Immature natural killer cell (primary cell): ENCODE results near the gene CPNE4. TPM values are rescaled to one million over a fixed set of nuclear protein-coding genes. Genes with fewer than 3 reads are reported as not detected.
"Not testable (repeated sequence)": the region's sequence is repeated elsewhere in the genome, so short reads cannot be mapped to it uniquely, and the experiment has no call there.

Source experiments
- DNase-seq, 3 donors: peaks; one replicate each; pipeline ENCODE4 v3.0.0; 2022; ENCODE audit warnings: mixed read lengths in 1 of 3
- H3K27ac Mint-ChIP-seq, 6 donors: one replicate each; pipeline ENCODE4 v1.8.0; 2020; ENCODE audit warnings: mixed read lengths in 6 of 6, mild to moderate bottlenecking in 5 of 6, inconsistent platforms in 4 of 6, moderate library complexity in 3 of 6
- H3K27me3 Mint-ChIP-seq, 3 donors: one replicate each; pipeline ENCODE4 v1.8.0; 2020 to 2021; ENCODE audit warnings: low read depth in 3 of 3, mild to moderate bottlenecking in 3 of 3, mixed read lengths in 3 of 3, moderate library complexity in 3 of 3, inconsistent platforms in 1 of 3
- H3K36me3 Mint-ChIP-seq, 3 donors: one replicate each; pipeline ENCODE4 v1.8.0; 2020; ENCODE audit warnings: mixed read lengths in 3 of 3, inconsistent platforms in 2 of 3, mild to moderate bottlenecking in 2 of 3
- H3K4me1 Mint-ChIP-seq, 2 donors: one replicate each; pipeline ENCODE4 v1.8.0; 2020; ENCODE audit warnings: inconsistent platforms in 2 of 2, mild to moderate bottlenecking in 2 of 2, mixed read lengths in 2 of 2, moderate library complexity in 1 of 2
- H3K4me3 Mint-ChIP-seq, 5 donors: one replicate each; pipeline ENCODE4 v1.8.0; 2020; ENCODE audit warnings: mild to moderate bottlenecking in 5 of 5, mixed read lengths in 5 of 5, inconsistent platforms in 3 of 5, moderate library complexity in 3 of 5
- H3K9me3 Mint-ChIP-seq, 6 donors: one replicate each; pipeline ENCODE4 v1.8.0; 2020; ENCODE audit warnings: mild to moderate bottlenecking in 6 of 6, mixed read lengths in 6 of 6, inconsistent platforms in 4 of 6, moderate library complexity in 3 of 6
- polyA plus RNA-seq, 3 donors: library from polyadenylated mRNA; unstranded; fragments of 300-500 nt; fragmentation: Illumina TruSeq; gene quantifications; one replicate each; pipeline ENCODE4 v1.2.3, GENCODE V29; 2021

CPNE4 gene
- polyA plus RNA-seq, 3 donors from 2014 or later = not detected

- DNase-seq = no peak
- Mint-ChIP-seq H3K9me3 (peaks cover 0 to 2% (median 0%) of the 10 kb centered on the region in 6 donors), H3K27ac (no peak overlapping the region), H3K36me3 (no peaks in the 10 kb centered on the region), H3K27me3 (peaks cover 0 to 15% (median 0%) of the 10 kb centered on the region in 3 donors), H3K4me1 (no peaks in the 10 kb centered on the region), H3K4me3 (no peak overlapping the region)
Observed at GRCh38 chr3:131535131-131535530, 499.7 kb downstream of the CPNE4 start.

- Mint-ChIP-seq H3K27ac (no peak overlapping the region), H3K27me3 (peaks cover 2 to 18% (median 3%) of the 10 kb centered on the region in 3 donors)
Observed at GRCh38 chr3:131532645-131533044, 502.2 kb downstream of the CPNE4 start.

DNA sequence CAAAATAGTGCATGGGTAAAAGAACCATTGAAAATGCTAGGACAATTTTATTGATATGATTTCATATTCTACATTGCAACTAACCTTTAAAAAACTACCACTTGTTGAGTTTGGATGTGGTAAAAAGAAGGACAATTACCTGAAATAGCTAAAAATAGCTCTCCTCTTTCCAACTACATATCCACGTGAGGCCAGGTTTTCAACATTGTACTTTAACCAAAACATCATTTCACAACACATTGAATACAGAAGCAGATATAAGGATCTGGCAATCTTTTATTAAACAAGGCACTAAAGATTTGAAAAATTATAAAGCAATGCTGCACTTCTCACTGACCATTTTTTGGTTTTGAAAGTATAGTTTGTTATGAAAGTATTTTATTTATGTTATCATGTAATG lies 504.0 kb downstream of the CPNE4 start:
- peaks cover 5 to 12% (median 7%) of the 10 kb centered on the region in 3 donors for H3K27me3 Mint-ChIP-seq
- H3K4me3 Mint-ChIP-seq = no peak overlapping the region
- no peaks in the 10 kb centered on the region for H3K4me1 Mint-ChIP-seq
- H3K36me3 Mint-ChIP-seq = no peaks in the 10 kb centered on the region
- H3K9me3 Mint-ChIP-seq = peaks cover 0 to under 1% (median 0%) of the 10 kb centered on the region in 6 donors
- DNase-seq = no peak
- no peak overlapping the region for H3K27ac Mint-ChIP-seq

More at GRCh38 chr3:131532645-131533044, 502.2 kb downstream of the CPNE4 start:
- no peaks in the 10 kb centered on the region for H3K4me1 Mint-ChIP-seq
- H3K9me3 Mint-ChIP-seq = peaks cover 0 to 2% (median 0%) of the 10 kb centered on the region in 6 donors
- no peaks in the 10 kb centered on the region for H3K36me3 Mint-ChIP-seq
- H3K4me3 Mint-ChIP-seq = no peak overlapping the region
- DNase-seq = no peak

- Mint-ChIP-seq H3K4me3 (no peak overlapping the region), H3K36me3 (no peaks in the 10 kb centered on the region), H3K27ac (no peak overlapping the region), H3K4me1 (no peaks in the 10 kb centered on the region), H3K27me3 (peaks cover 5 to 12% (median 7%) of the 10 kb centered on the region in 3 donors), H3K9me3 (no peaks in the 10 kb centered on the region)
- DNase-seq = no peak
Observed at GRCh38 chr3:131530388-131530787, 504.4 kb downstream of the CPNE4 start.

GRCh38 chr3:131526801-131527347 lies 507.9 kb downstream of the CPNE4 start:
- Mint-ChIP-seq H3K27me3 (peaks cover 5 to 14% (median 7%) of the 10 kb centered on the region in 3 donors), H3K4me1 (no peaks in the 10 kb centered on the region), H3K9me3 (no peaks in the 10 kb centered on the region), H3K4me3 (no peak overlapping the region), H3K36me3 (no peaks in the 10 kb centered on the region), H3K27ac (no peak overlapping the region)
- DNase-seq = no peak

GRCh38 chr3:131518680-131519079 lies 516.1 kb downstream of the CPNE4 start:
- Mint-ChIP-seq H3K27me3 (peaks cover 0 to 4% (median 3%) of the 10 kb centered on the region in 3 donors), H3K4me1 (no peaks in the 10 kb centered on the region), H3K4me3 (no peak overlapping the region), H3K36me3 (peaks cover 0 to 3% (median 0%) of the 10 kb centered on the region in 3 donors), H3K9me3 (peaks cover 0 to 5% (median 0%) of the 10 kb centered on the region in 6 donors), H3K27ac (no peak overlapping the region)
- no peak for DNase-seq

DNA sequence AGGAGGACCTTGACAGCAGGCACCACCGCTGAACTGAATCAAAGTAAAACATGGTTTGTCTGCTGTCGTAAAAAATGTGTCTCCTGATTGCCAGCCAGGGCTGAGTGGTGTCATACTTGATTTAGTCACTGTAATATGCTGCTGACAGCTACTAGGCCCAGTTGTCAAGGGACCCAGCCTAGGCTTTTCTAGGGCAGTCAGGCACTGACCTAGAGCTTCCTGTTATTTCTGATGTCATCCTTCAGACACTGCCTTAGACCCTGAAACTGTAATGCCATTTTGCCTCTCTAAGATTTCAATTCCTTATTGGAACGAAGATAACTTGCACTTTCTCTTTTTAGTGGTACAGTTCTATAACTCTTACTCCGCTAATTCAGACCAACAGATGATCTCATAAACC lies 529.4 kb downstream of the CPNE4 start:
- peaks cover 31 to 38% of the 10 kb centered on the region in 2 donors for H3K4me1 Mint-ChIP-seq
- no peak overlapping the region for H3K4me3 Mint-ChIP-seq
- peaks cover 2 to 11% (median 6%) of the 10 kb centered on the region in 3 donors for H3K27me3 Mint-ChIP-seq
- H3K27ac Mint-ChIP-seq = no peak overlapping the region
- DNase-seq = no peak
- no peaks in the 10 kb centered on the region for H3K9me3 Mint-ChIP-seq
- no peaks in the 10 kb centered on the region for H3K36me3 Mint-ChIP-seq

- peak overlapping the region; percentile 88 to 97 (median 94) for H3K27ac Mint-ChIP-seq
- no peaks in the 10 kb centered on the region for H3K9me3 Mint-ChIP-seq
- H3K4me3 Mint-ChIP-seq = peak overlapping the region; percentile 90 to 97 (median 93)
- no peak for DNase-seq
- peaks cover 2 to 11% (median 6%) of the 10 kb centered on the region in 3 donors for H3K27me3 Mint-ChIP-seq
- peaks cover 31 to 53% of the 10 kb centered on the region in 2 donors for H3K4me1 Mint-ChIP-seq
- H3K36me3 Mint-ChIP-seq = peaks cover 4 to 14% (median 6%) of the 10 kb centered on the region in 3 donors
Observed at GRCh38 chr3:131503320-131503635, 531.5 kb downstream of the CPNE4 start.

DNA sequence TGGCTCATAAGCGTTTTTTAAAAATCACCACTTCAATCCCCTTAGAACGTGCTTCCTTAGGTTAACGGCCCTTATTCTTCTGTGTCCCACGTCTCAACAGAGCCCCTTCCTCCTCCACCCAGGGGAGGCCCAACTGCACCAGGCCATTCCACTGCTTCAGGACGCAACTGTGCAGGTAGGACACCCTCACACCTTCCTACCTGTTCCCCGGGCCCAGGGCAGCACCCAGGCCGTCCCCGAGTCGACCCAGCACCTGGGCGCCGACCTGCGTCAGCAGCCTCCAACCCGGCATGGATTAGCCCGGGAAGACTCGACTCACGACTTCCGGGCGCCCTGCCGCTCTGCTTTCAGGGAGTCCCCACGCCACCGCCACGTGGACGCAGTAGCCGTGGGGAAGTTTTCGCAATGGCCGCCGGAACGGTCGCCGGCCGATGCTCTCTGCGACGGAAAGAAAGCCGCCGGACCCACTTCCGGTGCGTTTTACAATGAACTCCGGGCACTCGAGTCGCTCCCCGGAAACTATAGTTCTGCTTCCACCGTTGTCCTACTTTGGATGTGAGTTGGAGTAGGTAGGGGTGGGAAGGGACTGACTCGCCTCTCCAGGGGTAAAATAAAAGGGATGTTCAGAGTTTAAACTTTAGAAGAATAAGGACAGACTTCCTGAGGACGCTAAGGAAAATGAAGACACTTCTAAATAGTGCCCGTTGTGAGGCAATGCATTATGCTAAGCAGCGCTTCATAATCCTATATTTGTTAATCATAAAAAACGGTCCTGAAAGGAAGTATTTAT lies 532.1 kb downstream of the CPNE4 start, which contains the start of gene MRPL3:
Gene MRPL3, minus strand, starts transcription at position 442 of the 790 bp plus-strand sequence. Its CDS starts 150 bp downstream, at position 292.
- Mint-ChIP-seq H3K4me3 (peak within 1 kb of the TSS; percentile 90 to 97 (median 93)), H3K27ac (peak within 1 kb of the TSS; percentile 88 to 97 (median 94)), H3K9me3 (no peaks in the 10 kb centered on the region), H3K27me3 (peaks cover 2 to 11% (median 6%) of the 10 kb centered on the region in 3 donors), H3K36me3 (peaks cover 4 to 15% (median 6%) of the 10 kb centered on the region in 3 donors), H3K4me1 (peaks cover 31 to 53% of the 10 kb centered on the region in 2 donors)
- peak; percentile 81 to 84 (median 82) for DNase-seq

DNA sequence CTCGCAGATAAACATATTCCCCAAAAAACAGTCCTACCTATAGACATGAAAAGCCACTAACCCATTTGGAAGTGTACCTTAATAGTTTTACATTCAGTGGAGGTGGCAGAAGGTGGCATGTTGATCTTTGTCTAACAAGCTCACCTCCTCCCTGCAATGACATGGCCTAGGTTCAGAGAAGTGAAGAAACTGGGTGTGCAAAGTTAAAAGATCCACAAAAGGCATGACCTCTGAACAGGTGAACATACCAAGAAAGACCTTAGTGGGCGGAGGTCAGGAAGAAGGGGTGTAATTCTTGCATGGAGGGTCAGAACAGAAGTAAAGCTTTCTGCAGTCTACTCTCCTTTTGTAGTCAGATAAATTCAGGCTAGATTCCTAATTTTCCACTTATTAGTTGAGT lies 532.9 kb downstream of the CPNE4 start:
- peaks cover 4 to 23% (median 6%) of the 10 kb centered on the region in 3 donors for H3K36me3 Mint-ChIP-seq
- peaks cover 31 to 55% of the 10 kb centered on the region in 2 donors for H3K4me1 Mint-ChIP-seq
- H3K4me3 Mint-ChIP-seq = peak overlapping the region; percentile 90 to 97 (median 93)
- no peaks in the 10 kb centered on the region for H3K9me3 Mint-ChIP-seq
- H3K27ac Mint-ChIP-seq = peak overlapping the region; percentile 88 to 97 (median 94)
- H3K27me3 Mint-ChIP-seq = peaks cover 2 to 10% (median 6%) of the 10 kb centered on the region in 3 donors
- DNase-seq = no peak

DNA sequence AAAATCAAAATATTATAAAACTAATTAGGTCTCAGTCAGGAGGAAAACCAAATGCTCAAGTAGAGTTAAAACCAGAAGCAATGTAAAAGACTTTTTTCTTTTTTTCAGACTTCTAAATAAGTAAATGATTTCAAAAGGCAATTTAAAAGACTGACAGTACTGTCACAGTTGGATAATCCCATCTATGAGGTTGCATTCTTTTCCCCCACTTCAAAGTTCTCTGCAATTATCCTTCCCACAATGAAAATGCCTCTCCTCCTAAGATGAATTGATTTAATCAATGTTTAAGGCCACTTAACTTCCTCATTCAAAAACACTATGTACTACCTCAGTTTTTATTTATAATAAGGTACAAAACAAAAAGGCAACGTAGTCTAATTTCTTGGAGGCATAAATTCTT lies 540.1 kb downstream of the CPNE4 start:
- Mint-ChIP-seq H3K4me3 (no peak overlapping the region), H3K9me3 (no peaks in the 10 kb centered on the region), H3K36me3 (peaks cover 4 to 40% (median 10%) of the 10 kb centered on the region in 3 donors), H3K27me3 (peaks cover 0 to 1% (median 1%) of the 10 kb centered on the region in 3 donors), H3K27ac (no peak overlapping the region), H3K4me1 (peaks cover 0 to 26% of the 10 kb centered on the region in 2 donors)
- DNase-seq = no peak

DNA sequence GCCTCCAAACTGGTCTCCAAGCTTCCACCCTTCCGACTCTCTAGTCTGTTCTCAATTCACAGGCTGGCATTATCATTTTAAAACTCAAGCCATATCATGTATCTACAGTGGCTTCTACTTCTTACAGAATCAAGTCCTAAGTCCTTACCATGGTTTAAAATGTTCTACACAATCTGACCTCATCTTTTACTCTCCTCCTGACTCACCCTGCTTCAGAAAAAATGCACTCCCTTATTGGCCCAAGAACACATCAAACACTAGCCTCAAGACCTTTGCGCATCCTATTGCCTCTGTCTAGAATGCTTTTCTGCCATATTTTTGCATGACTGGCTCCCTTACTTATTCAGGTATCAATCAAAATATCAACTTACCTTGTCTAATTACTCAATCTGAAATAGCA lies 543.0 kb downstream of the CPNE4 start:
- Mint-ChIP-seq H3K4me1 (peaks cover under 1 to 16% of the 10 kb centered on the region in 2 donors), H3K27me3 (peaks cover 0 to 1% (median 1%) of the 10 kb centered on the region in 3 donors), H3K36me3 (peaks cover 4 to 28% (median 10%) of the 10 kb centered on the region in 3 donors), H3K4me3 (no peak overlapping the region), H3K9me3 (no peaks in the 10 kb centered on the region), H3K27ac (no peak overlapping the region)
- no peak for DNase-seq

- no peak for DNase-seq
- H3K4me3 Mint-ChIP-seq = no peak overlapping the region
- H3K9me3 Mint-ChIP-seq = no peaks in the 10 kb centered on the region
- H3K27ac Mint-ChIP-seq = no peak overlapping the region
- peaks cover 4 to 17% of the 10 kb centered on the region in 2 donors for H3K4me1 Mint-ChIP-seq
- H3K36me3 Mint-ChIP-seq = peaks cover 10 to 28% (median 16%) of the 10 kb centered on the region in 3 donors
- peaks cover 0 to 1% (median 1%) of the 10 kb centered on the region in 3 donors for H3K27me3 Mint-ChIP-seq
Observed at GRCh38 chr3:131491084-131491483, 543.7 kb downstream of the CPNE4 start.

DNA sequence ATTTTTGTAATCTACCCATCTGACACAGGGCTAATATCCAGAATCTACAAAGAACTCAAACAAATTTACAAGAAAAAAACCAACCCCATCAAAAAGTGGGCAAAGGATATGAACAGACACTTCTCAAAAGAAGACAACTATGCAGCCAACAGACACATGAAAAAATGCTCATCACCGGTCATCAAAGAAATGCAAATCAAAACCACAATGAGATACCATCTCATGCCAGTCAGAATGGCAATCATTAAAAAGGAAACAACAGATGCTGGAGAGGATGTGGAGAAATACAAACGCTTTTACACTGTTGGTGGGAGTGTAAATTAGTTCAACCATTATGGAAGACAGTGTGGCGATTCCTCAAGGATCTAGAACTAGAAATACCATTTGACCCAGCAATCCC lies 548.3 kb downstream of the CPNE4 start:
- DNase-seq, H3K27me3 Mint-ChIP-seq, H3K9me3 Mint-ChIP-seq: not testable (repeated sequence)
- Mint-ChIP-seq H3K4me3 (peak overlapping the region in 2 of 5 donors; percentile 1 to 10), H3K4me1 (peaks cover 6 to 24% of the 10 kb centered on the region in 2 donors), H3K36me3 (peaks cover 11 to 23% (median 20%) of the 10 kb centered on the region in 3 donors), H3K27ac (peak overlapping the region in 2 of 6 donors; percentile 12 to 43)
